RWPE1 (cell line): ENCODE results near the gene HLA-DRA.

Experiments
- CTCF ChIA-PET: fragments of 350-600 bp; sonication (Branson Sonifier 250); formaldehyde crosslinking; extraction: SDS; loops from one replicate; lab custom pipeline; 2021; lab: Yijun Ruan, JAX
- POLR2A ChIA-PET: fragments of 400-600 bp; formaldehyde crosslinking; extraction: SDS; loops from one replicate; lab custom pipeline; 2020; ENCODE audit warnings: antibody characterized with exemption; ENCODE audit not compliant: low non-redundant PET; lab: Yijun Ruan, JAX
- DNase-seq: peaks from one replicate; pipeline ENCODE4 v3.0.0; 2012; ENCODE audit warnings: low spot score
- H3K27ac ChIP-seq: fragments of 450-650 bp; 2 replicates; pipeline ENCODE4 v1.5.1; 2017
- CTCF ChIP-seq: fragments of 450-650 bp; conservative IDR thresholded peaks from 2 replicates; pipeline ENCODE4 v1.5.1; 2017; ENCODE audit warnings: low read depth, mild to moderate bottlenecking

Gene HLA-DRA

GRCh38 chr6:32411566-32412327 lies 27.9 kb upstream of the HLA-DRA start:
- H3K27ac ChIP-seq = no peak overlapping the region
- CTCF ChIA-PET = no interaction called here
- POLR2A ChIA-PET = no interaction called here
- TF ChIP-seq CTCF = no peak
- DNase-seq = no peak

- DNase-seq = peak; percentile 67
- ChIA-PET CTCF (interaction anchor here (0.5 to 2.0 kb wide), 13 partner anchors 11 to 1042 kb away, joined by 3 to 12 read pairs (median 3); no protein-coding TSS in a partner anchor), POLR2A (interaction anchor here (0.6 kb wide), 1 partner anchor 324 kb away, joined by 4 read pairs; no protein-coding TSS in a partner anchor)
- peak; percentile 92 for TF ChIP-seq CTCF
- H3K27ac ChIP-seq = no peak overlapping the region
These were observed 26.1 kb upstream of the HLA-DRA start for GRCh38 chr6:32413427-32414047.

GRCh38 chr6:32415521-32416019 lies 24.1 kb upstream of the HLA-DRA start:
- POLR2A ChIA-PET = no interaction called here
- H3K27ac ChIP-seq = no peak overlapping the region
- CTCF ChIA-PET = interaction anchor here (1.0 to 1.5 kb wide), 2 partner anchors 9 to 285 kb away, joined by 3 to 5 read pairs; no protein-coding TSS in a partner anchor
- DNase-seq = peak; percentile 55
- TF ChIP-seq CTCF = peak; percentile 98

GRCh38 chr6:32416036-32416435 lies 23.7 kb upstream of the HLA-DRA start:
- H3K27ac ChIP-seq = no peak overlapping the region
- ChIA-PET CTCF (interaction anchor here (0.7 to 1.0 kb wide), 2 partner anchors 11 to 44 kb away, joined by 3 read pairs; no protein-coding TSS in a partner anchor), POLR2A (no interaction called here)

GRCh38 chr6:32424589-32425300 lies 14.9 kb upstream of the HLA-DRA start:
- TF ChIP-seq CTCF = no peak
- ChIA-PET CTCF (interaction anchor here (1.2 kb wide), 1 partner anchor 272 kb away, joined by 3 read pairs; no protein-coding TSS in a partner anchor), POLR2A (interaction anchor here (0.5 kb wide), 1 partner anchor 31 kb away, joined by 3 read pairs; no protein-coding TSS in a partner anchor)
- DNase-seq = peak; percentile 17
- H3K27ac ChIP-seq = no peak overlapping the region

More at GRCh38 chr6:32416036-32416435, 23.7 kb upstream of the HLA-DRA start:
- DNase-seq = no peak
- TF ChIP-seq CTCF = no peak

GRCh38 chr6:32426338-32426737 lies 13.3 kb upstream of the HLA-DRA start:
- ChIA-PET POLR2A (no interaction called here), CTCF (interaction anchor here (0.6 to 0.8 kb wide), 2 partner anchors 10 to 418 kb away, joined by 3 read pairs; partner anchors contain the start of gene PSMB8)
- no peak for TF ChIP-seq CTCF
- H3K27ac ChIP-seq = no peak overlapping the region
- no peak for DNase-seq
